NCI-H1930 (cell line): Measurements from ENCODE around the gene RUSF1.

Source experiments
- DNase-seq, 2 experiments: peaks; one replicate each; lab custom pipeline; 2025; lab: John Stamatoyannopoulos, UW

The RUSF1 gene

DNA sequence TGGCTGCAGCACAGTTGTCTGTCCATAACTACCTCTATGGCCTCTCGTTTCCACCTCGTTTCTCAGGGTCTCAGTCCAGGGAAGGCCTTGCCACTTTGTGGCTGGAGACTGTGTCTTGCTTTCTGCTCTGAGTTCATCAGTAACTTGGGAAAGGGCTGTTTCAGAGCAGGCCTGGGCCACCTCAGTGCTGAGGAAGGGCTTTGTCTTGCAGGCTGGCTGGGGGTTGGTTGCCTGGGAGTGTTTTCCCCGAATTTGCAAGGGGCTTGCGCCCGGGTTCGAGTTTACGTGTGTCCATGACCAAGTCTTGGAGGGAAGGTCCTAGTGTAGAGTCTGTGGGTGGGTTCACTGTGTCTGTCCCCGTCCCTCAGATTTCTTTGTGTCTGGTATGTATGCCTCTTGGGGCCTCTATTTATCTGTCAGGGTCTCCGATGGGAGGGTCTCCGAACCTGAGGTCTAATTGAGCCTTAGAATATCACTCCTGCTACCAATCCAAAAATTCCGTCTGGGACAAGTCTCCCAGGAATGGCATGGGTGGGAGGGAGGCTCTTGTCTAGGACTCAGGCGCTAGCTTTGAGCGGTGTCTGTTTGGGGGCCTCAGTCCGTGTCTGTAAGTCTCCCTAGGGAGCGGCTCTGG lies 36.8 kb downstream of the RUSF1 start:
- DNase-seq = no peak

DNA sequence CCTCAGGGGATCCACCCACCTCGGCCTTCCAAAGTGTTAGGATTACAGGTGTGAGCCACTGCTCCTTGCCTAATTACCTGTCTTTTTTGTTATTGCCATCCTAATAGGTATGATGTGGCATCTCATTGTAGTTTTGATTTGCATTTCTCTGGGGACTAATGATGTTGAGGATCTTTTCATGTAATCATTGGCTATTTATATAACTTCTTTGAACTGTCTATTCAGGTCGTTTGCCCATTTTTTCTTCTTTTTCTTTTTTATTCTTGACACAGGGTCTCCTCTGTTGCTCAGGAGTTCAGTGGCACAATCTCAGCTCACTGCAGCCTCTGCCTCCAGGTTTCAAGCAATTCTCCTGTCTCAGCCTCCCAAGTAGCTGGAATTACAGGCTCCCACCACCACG lies 37.6 kb downstream of the RUSF1 start:
- no peak for DNase-seq

DNA sequence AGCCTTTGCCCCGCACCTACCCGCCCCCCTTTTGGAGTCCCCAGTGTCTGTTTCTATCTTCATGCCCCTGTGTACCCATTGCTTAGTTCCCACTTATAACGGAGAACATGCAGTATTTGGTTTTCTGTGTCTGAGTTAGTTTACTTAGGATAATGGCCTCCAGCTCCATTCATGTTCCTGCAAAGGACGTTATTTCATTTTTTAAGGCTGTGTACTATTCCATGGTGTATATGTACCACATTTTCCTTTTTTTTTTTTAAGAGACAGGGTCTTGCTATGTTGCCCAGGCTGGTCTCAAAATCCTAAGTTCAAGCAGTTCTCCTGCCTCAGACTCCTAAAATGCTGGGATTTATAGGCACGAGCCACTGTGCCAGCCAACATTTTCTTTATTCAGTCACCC lies 40.3 kb downstream of the RUSF1 start:
- DNase-seq = no peak

DNA sequence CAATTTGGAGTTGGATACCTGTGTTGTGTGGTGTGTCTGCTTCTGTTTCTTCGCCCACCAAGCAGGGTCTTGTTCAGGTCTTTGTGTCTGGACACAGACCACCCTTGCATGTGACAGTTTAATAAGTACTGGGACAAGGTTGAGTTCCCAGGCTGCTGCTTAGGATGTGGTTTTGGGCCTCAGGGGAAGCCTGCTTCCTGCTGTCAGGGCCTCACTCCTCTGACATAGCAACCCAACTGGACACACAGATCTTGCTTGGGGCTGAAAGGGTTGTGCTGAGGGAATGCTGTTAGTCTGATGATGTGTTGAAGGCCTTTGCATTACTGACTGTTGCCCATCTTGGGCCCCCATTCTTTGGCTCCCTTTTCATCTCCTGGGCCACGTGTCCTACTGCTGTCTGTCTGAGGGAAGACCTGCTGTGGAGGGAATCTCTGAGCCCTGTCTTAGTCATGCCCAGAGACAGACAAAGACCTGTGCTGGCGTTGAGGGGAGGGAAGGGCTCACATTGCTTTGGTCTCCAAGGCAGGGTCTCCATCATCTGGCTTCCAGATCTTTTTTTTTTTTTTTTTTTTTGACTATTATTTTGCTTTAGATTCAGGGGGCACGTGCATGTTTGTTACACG lies 40.9 kb downstream of the RUSF1 start:
- DNase-seq = no peak

DNA sequence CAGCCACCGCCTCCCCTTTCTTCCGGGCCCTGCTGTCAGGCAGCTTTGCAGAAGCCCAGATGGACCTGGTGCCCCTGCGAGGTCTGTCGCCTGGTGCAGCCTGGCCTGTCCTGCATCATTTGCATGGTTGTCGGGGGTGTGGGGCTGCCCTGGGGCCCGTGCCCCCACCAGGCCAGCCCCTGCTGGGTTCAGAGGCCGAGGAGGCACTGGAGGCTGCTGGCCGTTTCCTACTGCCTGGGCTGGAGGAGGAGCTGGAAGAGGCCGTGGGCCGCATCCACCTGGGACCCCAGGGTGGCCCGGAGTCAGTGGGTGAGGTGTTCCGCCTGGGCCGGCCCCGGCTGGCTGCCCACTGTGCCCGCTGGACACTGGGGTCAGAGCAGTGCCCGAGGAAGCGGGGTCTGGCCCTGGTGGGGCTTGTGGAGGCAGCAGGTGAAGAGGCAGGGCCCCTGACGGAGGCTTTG lies 41.8 kb downstream of the RUSF1 start:
- DNase-seq = no peak

DNA sequence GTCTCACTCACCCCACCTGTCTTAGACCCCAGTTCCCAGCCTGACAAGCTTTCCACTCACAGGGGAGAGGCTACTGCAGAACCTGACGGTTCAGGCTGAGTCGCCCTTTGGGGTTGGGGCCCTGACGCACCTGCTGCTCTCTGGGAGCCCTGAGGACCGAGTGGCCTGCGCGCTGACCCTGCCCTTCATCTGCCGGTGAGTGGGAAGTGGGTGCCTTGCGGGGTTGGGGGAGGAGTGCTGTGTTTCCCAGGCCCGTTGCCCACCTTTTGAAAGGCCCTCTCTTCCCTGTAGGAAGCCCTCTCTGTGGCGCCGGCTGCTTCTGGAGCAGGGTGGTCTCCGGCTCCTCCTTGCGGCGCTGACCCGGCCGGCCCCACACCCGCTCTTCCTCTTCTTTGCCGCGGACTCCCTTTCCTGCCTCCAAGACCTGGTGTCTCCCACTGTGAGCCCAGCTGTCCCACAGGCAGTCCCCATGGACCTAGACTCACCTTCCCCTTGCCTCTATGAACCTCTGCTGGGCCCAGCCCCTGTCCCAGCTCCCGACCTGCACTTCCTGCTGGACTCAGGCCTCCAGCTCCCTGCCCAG lies 42.3 kb downstream of the RUSF1 start:
- DNase-seq = no peak

DNA sequence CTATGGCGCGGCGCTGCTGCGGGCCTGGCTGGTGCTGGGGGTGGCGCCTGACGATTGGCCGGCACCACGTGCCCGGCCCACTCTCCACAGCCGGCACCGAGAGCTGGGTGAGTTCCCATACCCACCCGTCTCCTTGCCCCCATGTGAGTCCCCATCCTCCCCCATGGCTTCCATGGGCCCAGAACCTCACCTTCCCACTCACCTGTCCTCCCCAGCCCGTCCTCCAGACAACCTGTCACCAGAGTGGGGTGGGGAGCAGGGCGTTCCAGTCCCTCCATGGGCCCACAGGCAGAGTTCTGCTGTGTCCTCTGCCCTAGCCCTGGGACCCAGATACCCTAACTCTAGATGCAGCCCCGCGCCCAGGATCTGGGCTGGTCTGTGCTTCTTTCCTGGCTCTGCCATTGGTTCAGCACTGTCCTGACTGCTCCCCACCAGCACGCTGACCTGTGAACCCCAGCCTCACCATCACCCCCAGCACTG lies 43.4 kb downstream of the RUSF1 start:
- no peak for DNase-seq

DNA sequence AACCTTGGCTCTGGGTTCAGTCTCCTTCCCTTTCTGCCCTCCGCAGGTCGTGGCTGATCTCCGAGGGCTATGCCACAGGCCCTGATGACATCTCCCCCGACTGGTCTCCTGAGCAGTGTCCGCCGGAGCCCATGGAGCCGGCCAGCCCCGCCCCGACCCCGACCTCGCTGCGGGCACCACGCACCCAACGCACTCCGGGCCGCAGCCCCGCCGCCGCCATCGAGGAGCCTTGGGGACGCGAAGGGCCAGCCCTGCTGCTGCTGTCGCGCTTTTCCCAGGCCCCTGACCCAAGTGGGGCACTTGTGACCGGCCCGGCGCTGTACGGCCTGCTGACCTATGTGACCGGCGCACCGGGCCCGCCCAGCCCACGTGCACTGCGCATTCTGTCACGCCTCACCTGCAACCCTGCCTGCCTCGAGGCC lies 43.8 kb downstream of the RUSF1 start:
- DNase-seq = no peak

DNA sequence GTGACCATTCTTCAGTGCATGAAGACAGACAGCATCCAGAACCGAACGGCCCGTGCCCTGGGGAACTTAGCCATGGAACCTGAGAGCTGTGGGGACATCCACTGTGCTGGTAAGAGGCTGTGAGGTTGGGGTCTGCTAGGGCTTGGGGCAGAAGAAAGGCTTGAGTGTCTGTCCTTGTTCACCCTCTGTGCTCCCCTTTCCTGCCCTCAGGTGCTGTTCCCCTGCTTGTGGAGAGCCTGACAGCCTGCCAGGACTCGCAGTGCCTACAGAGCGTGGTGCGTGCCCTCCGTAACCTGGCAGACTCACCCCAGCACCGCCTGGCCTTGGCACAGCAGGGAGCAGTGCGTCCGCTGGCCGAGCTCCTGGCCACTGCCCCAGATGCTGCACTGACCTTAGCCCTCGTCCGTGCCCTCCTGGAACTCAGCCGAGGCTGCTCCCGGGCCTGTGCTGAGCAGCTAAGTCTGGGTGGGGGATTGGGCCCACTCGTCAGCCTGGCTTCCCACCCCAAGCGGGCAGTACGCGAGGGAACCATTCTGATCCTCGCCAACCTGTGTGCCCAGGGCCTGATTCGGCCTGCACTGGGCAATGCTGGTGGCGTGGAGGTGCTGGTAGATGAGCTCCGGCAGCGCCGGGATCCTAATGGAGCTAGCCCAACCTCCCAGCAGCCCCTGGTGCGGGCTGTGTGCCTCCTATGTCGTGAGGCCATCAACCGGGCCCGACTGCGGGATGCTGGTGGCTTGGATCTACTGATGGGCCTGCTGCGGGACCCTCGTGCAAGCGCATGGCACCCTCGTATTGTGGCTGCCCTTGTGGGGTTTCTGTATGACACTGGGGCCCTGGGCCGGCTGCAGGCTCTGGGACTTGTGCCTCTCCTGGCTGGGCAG lies 46.0 kb downstream of the RUSF1 start:
- no peak for DNase-seq

DNA sequence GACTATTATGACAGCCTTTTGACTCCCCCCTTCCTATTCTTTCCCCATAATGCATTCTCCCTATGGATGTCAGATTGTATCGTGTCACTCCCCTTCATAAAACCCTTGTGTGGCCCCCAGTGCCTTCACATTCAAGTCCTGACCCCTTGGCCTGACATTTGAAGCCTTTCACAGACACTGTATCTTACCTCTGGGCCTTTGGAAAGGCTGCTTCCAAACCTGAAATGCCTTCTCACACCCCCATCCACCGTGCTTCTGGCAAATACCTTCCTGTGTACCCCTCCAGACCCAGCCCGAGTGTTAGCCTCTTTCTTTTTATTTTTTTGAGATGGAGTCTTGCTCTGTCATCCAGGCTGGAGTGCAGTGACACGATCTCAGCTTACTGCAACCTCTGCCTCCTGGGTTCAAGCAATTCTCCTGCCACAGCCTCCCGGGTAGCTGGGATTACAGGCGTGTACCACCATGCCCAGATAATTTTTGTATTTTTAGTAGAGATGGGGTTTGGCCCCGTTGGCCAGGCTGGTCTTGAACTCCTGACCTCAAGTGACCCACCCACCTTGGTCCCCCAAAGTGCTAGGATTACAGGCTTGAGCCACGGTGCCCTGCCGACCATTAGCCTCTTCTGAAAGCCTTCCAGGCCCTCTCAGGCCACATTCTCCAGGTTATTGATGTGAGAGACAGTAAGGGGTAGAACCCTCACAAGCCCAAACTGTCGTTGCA lies 46.8 kb downstream of the RUSF1 start:
- no peak for DNase-seq

DNA sequence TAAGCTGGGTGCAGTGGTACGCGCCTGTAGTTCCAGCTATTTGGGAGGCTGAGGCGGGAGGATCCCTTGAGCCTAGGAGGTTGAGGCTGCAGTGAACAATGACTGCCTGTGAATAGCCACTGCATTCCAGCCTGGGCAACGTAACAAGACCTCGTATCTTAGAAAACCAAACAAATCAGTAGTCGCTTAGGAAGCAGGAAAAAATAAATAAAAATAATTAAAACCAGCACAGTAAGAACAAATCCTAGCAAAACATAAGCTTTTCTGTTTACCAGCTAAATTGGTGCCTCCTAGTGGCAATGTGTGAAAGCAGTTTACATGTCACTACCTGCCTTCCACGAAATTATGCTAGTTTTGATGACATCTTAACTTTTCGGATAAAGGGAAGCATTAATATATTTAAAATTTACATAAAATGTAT lies 47.6 kb downstream of the RUSF1 start:
- DNase-seq = peak in 1 of 2 experiments; percentile 23

DNA sequence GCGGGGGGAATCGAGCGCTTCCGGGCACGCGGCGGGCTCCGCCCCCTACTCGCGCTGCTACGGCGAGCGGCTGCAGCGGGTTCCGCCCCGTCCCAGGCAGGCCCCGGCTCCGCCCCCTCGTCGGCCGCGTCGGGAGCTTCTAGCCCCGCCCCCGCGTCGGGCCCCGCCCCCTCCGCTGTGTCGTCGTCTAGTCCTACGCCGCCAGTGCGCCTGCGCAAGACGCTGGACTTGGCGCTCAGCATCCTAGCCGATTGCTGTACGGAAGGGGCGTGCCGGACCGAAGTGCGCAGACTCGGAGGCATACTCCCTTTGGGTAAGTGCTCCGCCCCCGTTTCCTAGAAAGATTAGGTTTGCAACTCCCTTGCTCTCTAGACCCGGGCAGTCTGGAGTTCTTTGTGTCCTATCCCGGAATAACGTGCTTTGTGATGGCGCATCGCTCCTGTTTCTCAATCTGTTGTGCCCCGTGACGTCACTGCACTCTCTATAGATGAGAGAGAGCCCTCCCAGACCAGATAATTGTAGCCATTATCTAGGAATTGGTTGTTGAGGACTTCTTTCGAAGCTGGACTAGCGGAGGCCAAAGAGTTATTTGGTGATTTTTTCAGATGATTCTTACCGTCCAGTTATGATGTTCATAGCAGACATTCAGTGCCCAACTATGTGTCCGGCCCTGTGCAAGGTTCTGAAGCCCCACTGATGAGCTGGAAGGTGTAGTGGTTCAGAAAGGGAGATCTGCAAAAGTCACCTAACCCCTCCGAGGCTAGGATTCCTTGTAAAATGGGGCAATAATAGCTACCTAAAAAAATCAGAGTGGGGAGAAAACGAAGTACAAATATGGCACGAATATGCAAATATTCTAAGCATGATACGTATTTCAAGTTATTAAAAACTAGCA lies 48.3 kb downstream of the RUSF1 start:
- peak; percentile 98 to 100 for DNase-seq

DNA sequence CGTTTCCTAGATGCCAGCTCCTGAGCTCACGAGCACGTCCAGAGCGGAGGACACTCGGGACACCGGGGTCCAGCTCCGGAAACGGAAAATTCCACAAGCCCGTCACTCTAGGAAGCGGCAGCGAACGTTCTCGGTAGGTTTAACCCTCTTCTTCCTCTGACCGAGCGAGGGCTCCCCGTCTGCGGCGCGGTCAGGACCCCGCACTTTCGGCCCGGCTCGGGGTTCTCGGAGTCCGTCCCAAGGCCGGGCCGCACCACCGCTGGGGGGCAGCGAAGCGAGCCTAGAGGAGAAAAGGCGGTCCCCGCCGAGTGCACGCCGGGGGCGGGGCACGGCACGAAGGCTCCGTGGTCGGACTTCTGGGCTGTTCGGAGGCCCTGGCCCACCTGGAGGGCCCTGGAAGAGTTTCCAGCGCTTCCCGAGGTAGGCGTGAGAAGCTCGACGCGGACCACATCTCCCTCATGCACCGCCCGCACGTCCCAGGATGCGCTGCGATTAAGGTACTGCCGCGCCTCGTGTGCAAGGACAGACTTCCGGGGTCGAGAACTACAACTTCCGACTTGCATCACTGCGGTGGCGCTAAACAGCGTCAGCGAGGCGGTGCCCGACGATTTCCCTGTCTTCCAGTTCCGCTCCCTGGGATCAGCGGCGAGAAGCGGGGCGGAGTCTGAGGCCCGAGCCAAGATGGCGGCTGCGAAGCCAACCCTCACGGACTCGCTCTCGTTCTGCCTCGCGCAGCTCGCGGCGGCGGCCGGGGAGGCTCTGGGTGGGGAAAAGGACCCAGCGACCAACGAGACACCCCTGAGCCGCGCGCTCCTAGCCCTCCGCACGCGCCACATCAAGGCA lies 49.1 kb downstream of the RUSF1 start, which contains the start of gene ARMC5:
TSS of gene ARMC5 (plus strand) at position 658 of the 843 bp plus-strand sequence. CDS start at position 682, 24 bp downstream.
- DNase-seq = peak; percentile 95 to 97

DNA sequence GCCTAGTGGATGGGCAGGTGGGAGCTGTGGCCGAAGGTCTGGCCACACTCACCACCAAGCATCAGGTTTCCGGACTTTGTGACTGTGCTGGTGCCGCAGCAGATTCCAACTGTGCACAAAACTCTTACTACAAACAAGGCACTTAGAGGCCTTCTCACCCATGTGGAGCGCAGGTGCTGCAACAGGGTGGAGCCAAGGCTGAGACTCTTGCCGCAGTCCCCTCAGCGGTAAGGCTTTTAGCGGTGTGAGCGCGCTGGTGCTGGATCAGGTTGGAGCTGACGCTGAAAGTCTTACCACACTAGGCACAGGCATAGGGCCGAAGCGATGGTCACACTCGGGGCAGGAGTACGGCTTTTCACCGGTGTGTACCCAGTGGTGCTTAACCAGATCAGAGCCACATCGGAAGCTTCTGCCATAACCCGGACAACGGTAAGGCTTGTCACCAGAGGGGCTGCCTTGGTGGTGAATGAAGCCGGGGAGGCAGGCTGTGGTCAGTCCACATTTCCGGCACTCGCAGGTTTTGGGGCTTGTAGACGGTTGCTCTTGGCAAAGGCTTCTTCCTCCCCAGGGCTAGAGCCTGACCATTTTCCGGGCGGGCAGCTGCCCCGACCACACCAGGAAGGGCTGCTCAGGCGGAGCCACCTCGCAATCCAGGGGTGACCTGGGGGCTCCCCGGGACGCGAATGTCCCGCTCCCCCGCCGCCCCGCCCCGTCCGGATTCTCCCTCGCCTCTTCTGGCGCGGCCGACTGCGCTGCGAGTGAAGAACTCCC lies 49.9 kb downstream of the RUSF1 start:
- DNase-seq = peak in 1 of 2 experiments; percentile 61

DNA sequence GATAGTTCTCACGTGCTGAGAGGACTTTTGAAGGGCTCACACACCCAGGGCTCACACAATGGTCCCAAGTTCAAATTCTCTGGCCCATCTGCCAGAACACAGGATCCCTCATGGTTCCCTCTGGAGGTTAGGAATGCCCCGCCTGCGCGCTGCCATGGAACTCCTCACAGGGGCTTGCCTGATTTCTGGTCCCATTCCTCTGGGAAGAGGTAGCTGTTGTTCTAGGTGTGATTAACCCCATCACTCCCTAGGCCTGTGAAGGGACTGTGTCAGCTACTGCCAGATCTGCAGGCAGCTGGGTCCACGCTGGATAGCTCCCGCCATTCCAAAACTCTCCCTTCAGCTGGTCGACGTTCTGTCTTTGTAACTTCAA lies 51.2 kb downstream of the RUSF1 start:
- DNase-seq = no peak

DNA sequence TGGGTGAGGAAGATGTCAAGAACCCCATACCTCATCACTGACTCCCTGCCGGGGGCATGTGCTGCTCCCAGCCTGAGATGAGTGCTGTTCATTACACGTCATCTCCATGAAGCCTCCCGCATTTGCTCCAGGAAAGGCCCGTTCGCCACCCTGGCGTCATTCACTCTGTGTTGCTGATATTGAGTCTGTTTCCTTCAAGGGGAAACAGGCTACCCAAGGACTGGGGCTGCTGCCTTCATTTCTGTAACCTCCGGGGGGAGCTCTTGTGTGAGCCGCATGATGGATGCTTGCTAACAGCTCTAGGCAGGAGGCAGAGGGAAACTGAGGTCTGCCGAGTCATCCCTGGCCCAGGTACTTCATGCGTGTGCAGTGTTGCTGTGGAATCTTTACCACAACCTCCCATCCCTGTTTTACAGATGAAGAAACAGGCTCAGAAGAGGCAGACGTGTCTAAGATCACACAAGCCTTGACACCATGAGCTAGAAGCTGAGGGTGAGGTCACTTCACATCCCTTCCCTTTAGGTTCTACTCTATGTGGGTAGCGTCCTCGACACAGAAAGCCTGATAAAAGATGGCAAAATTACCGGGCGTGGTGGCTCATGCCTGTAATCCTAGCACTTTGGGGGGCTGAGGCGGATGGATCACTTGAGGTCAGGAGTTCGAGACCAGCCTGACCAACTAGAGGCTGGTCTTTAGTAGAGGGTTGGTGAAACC lies 52.4 kb downstream of the RUSF1 start:
- peak in 1 of 2 experiments; percentile 25 for DNase-seq

DNA sequence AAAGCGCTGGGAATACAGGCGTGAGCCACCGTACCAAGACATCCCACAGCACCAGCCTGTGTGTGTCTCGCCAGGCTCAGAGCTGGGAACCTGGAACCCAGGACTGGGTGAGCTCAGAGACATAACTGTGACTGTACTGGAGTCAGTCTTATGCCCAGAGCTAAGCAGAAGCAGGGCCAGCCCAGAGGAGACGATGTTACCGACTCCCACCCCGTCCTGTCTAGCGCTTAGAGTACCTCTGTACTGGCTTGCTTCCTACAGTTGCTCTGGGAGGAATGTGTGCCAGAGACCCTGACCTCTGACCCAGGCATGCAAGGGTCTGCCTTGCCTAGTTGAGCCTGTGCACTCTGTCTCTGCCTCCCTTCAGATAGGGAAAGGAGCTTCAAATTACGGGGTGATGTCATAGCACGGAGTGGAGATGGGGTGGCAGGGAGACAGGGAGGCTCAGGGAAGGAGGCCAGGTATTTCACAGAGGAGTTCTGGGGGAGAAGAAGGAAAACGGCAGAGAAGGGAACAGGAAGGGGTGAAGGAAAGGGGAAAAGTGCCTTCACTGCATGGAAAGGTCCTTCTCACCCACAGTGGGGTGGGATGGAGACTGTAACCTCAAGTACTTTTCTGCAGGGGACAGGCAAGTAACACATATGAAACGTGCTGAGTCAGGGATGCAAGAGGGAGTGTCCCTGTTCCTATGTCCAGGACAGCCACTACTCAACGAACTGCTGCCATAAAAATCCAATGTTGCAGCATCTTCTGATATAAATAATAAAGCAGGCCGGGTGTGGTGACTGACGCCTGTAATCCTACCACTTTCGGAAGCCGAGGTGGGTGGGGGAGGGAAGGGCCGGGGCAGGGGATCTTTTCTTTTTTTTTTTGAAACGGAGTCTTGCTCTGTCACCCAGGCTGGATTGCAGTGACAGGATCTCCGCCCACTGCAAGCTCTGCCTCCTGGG lies 54.7 kb downstream of the RUSF1 start:
- no peak for DNase-seq
